ENCODE data around the gene AUTS2. TPM values are rescaled to one million over a fixed set of nuclear protein-coding genes. Genes with fewer than 3 reads are reported as not detected.

Gene AUTS2
- total RNA-seq, 4 donors from 2014 or later: 29.8 to 114 (median 59.4) TPM

DNA sequence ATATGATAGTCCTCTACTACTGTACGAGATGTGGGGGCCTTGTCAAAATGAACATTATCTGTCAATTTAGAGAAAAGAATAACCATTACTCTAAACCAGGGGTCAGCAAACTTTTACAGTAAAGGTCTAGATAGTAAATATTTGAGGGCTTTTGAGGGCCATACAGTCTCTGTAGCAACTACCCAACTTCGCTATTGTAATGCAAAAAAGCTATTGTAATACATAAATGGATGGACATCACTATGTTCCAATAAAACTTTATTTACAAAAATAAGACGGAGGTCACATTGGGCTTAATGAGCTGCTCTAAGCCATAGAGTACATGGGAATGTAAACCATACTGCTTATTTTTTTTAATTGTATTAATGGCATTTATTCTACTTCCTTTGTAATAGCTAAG, 1055.9 kb downstream of the AUTS2 start:
- intact Hi-C loops (cut with DNase I; ENCODE audit: low total_unique reads) (no loop called here), in situ Hi-C loops (cut with MboI; ENCODE audit: low pct_ligation_motif_present in 1 of 4, low pct_unique_long_range_greater_than_20kb in 1 of 4, low sequenced_read_pairs in 3 of 4) (no loop called here)
- DNase-seq: no peak
- 88 to 89% methylated on average over 2 to 3 of the region's 3 CpGs for WGBS, 2 donors (ENCODE audit: low coverage in 1 of 2)
- H3K27ac ChIP-seq: no peak overlapping the region
- no peaks in the 10 kb centered on the region for H3K36me3 ChIP-seq
- no peaks in the 10 kb centered on the region for H3K27me3 ChIP-seq
- no peak overlapping the region for H3K4me3 ChIP-seq
- H3K9me3 ChIP-seq: no peaks in the 10 kb centered on the region
- no peaks in the 10 kb centered on the region for H3K4me1 ChIP-seq
- TF ChIP-seq POLR2A (IDR thresholded peaks at IDR 0.05) (no peak), POLR2AphosphoS5 (IDR thresholded peaks at IDR 0.05) (no peak), EP300 (IDR thresholded peaks at IDR 0.05; ENCODE audit: low read depth) (no peak)
- TF ChIP-seq, protein P1, sequence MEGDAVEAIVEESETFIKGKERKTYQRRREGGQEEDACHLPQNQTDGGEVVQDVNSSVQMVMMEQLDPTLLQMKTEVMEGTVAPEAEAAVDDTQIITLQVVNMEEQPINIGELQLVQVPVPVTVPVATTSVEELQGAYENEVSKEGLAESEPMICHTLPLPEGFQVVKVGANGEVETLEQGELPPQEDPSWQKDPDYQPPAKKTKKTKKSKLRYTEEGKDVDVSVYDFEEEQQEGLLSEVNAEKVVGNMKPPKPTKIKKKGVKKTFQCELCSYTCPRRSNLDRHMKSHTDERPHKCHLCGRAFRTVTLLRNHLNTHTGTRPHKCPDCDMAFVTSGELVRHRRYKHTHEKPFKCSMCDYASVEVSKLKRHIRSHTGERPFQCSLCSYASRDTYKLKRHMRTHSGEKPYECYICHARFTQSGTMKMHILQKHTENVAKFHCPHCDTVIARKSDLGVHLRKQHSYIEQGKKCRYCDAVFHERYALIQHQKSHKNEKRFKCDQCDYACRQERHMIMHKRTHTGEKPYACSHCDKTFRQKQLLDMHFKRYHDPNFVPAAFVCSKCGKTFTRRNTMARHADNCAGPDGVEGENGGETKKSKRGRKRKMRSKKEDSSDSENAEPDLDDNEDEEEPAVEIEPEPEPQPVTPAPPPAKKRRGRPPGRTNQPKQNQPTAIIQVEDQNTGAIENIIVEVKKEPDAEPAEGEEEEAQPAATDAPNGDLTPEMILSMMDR (IDR thresholded peaks at IDR 0.05): no peak

DNA sequence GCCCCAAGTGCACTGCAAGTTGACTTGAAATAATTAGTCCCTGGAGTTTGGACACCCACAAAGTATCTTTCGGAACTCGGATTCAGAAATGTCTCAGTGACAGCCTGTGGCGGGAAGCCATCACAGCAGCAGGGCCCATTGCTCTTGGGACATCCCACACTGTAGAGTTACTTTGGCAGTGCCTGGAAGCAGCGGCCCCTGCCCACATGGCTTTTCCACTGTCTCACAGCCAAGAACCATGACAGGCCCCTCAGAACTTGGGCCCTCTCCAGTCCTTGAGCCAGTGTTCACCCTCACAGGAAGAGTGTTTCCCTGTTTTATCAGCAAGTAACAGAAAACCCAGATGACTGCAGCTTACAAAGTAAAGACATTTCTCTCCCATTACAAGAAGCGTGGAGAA, 1056.7 kb downstream of the AUTS2 start:
- 50 to 82% methylated on average over 2 to 5 of the region's 5 CpGs for WGBS, 2 donors (ENCODE audit: low coverage in 1 of 2)
- Histone ChIP-seq H3K27ac (no peak overlapping the region), H3K4me1 (no peaks in the 10 kb centered on the region), H3K36me3 (no peaks in the 10 kb centered on the region), H3K9me3 (no peaks in the 10 kb centered on the region), H3K27me3 (no peaks in the 10 kb centered on the region), H3K4me3 (no peak overlapping the region)
- intact Hi-C loops (cut with DNase I; ENCODE audit: low total_unique reads) (no loop called here), in situ Hi-C loops (cut with MboI; ENCODE audit: low pct_ligation_motif_present in 1 of 4, low pct_unique_long_range_greater_than_20kb in 1 of 4, low sequenced_read_pairs in 3 of 4) (no loop called here)
- DNase-seq: no peak
- TF ChIP-seq POLR2AphosphoS5 (IDR thresholded peaks at IDR 0.05): no peak

DNA sequence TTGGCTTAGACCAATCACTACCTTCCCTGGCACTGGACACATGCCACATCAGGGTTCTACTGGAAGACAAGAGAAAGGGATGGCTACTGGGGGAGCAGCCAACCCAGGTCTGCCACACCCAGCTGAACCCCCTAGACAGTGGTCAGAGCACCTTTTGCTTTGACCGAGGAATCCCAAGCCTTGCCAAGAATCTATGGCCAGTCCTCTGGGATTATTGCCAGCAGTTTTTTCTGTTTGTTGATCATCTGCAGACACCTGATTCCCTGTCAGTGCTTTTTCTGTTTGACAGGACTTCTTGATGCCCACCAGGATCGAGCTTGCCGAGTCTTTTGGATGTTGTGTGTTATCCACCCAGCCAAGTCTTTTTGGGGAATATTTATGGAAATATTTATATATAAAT, 1057.4 kb downstream of the AUTS2 start:
- Histone ChIP-seq H3K4me3 (no peak overlapping the region), H3K27me3 (no peaks in the 10 kb centered on the region), H3K4me1 (no peaks in the 10 kb centered on the region), H3K27ac (no peak overlapping the region), H3K9me3 (no peaks in the 10 kb centered on the region), H3K36me3 (no peaks in the 10 kb centered on the region)
- intact Hi-C loops (cut with DNase I; ENCODE audit: low total_unique reads): no loop called here
- in situ Hi-C loops (cut with MboI; ENCODE audit: low pct_ligation_motif_present in 1 of 4, low pct_unique_long_range_greater_than_20kb in 1 of 4, low sequenced_read_pairs in 3 of 4): no loop called here
- WGBS, 2 donors (ENCODE audit: low coverage in 1 of 2): 68 to 100% methylated on average over 2 to 3 of the region's 3 CpGs
- TF ChIP-seq EP300 (IDR thresholded peaks at IDR 0.05; ENCODE audit: low read depth) (no peak), POLR2AphosphoS5 (IDR thresholded peaks at IDR 0.05) (no peak), POLR2A (IDR thresholded peaks at IDR 0.05) (no peak)
- TF ChIP-seq, protein P1 (IDR thresholded peaks at IDR 0.05): no peak
- DNase-seq: no peak

DNA sequence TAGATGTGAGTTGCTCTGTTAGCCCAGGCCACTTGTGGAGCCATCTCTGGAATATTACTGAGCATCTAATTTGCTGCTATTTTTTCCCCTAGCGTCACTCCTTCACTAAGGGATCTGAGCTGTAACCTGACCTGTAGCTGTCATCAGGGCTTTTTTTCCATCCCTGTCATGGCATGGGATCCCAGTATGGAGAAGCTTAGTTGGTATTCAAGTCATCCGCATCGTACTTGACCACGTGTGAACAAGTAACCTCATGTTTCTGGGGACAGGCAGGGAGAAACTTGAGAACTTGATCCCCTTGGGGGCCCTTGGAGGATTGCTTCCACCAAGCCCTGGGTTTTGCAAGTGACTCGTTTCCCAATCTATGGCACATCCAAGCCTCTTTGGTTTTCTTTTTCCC, 1059.3 kb downstream of the AUTS2 start:
- in situ Hi-C loops (cut with MboI; ENCODE audit: low pct_ligation_motif_present in 1 of 4, low pct_unique_long_range_greater_than_20kb in 1 of 4, low sequenced_read_pairs in 3 of 4): no loop called here
- TF ChIP-seq POLR2A (IDR thresholded peaks at IDR 0.05) (no peak), POLR2AphosphoS5 (IDR thresholded peaks at IDR 0.05) (no peak), EP300 (IDR thresholded peaks at IDR 0.05; ENCODE audit: low read depth) (no peak)
- TF ChIP-seq, protein P1 (IDR thresholded peaks at IDR 0.05): no peak
- intact Hi-C loops (cut with DNase I; ENCODE audit: low total_unique reads): no loop called here

DNA sequence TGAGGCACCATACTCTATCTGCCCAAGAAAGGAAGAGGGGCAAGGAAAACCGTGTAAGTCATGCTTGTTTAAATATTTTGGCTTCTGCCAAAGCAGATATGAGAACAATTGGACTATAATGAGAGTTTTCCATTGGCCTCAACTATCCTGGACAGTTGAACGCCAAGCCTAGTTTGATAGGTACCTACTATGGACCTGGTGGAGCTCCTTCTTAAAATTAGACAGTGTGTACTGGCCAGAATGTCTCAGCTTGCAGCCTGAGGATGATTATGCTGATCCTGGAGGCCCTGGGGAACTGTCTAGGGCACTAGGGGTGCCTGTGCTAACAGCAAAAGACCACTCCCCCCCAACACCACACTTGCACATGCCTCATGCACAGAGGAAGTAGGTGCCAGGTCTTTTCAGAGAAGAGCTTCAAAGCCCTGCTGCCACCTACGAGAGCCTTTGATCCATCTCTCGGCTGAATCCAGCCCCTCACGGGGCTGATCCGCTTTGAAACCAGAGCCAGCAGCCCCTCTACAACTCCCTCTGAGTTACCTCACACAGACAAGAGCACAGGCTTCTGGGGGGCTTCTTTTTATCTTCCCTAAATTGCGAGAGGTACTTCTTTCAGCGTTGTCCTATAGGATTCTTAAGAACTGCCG, 1059.8 kb downstream of the AUTS2 start:
- Histone ChIP-seq H3K4me1 (no peaks in the 10 kb centered on the region), H3K9me3 (no peaks in the 10 kb centered on the region), H3K27ac (no peak overlapping the region), H3K36me3 (no peaks in the 10 kb centered on the region), H3K4me3 (no peak overlapping the region), H3K27me3 (no peaks in the 10 kb centered on the region)
- WGBS, 2 donors (ENCODE audit: low coverage in 1 of 2): 90 to 94% methylated on average over 3 to 9 of the region's 9 CpGs
- no peak for TF ChIP-seq POLR2A (IDR thresholded peaks at IDR 0.05)
- TF ChIP-seq EP300 (IDR thresholded peaks at IDR 0.05; ENCODE audit: low read depth): no peak
- in situ Hi-C loops (cut with MboI; ENCODE audit: low pct_ligation_motif_present in 1 of 4, low pct_unique_long_range_greater_than_20kb in 1 of 4, low sequenced_read_pairs in 3 of 4) (no loop called here), intact Hi-C loops (cut with DNase I; ENCODE audit: low total_unique reads) (no loop called here)
- DNase-seq: no peak

More for the DNA sequence above, 1059.3 kb downstream of the AUTS2 start:
- Histone ChIP-seq H3K4me3 (no peak overlapping the region), H3K27me3 (no peaks in the 10 kb centered on the region), H3K36me3 (no peaks in the 10 kb centered on the region), H3K27ac (no peak overlapping the region), H3K9me3 (no peaks in the 10 kb centered on the region), H3K4me1 (no peaks in the 10 kb centered on the region)
- 95 to 100% methylated on average over 1 to 5 of the region's 5 CpGs for WGBS, 2 donors (ENCODE audit: low coverage in 1 of 2)
- DNase-seq: no peak
